ENCODE data around the gene CENPE.

The CENPE gene

DNA sequence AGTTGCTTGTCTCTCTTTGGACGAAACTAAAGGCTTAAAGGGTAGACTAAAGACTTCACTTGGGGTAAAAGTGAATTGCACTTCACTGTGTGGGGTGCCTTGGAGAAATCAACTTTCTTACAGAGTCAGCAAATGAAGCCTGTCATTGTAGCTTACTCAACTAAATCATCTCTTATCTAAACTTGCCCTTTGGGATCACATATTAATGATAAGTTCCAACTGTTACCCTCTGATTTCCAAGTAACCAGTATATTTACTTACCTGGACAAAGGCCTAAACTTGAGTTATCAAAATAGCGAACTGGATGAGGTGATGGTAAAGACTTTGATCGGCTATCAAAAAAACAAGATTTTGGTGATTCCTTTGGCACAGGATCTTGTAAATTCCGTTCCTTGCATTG, 89.6 kb downstream of the CENPE start:
- DNase-seq (ENCODE audit: low read depth, low spot score) = no peak
- TF ChIP-seq, protein P1, sequence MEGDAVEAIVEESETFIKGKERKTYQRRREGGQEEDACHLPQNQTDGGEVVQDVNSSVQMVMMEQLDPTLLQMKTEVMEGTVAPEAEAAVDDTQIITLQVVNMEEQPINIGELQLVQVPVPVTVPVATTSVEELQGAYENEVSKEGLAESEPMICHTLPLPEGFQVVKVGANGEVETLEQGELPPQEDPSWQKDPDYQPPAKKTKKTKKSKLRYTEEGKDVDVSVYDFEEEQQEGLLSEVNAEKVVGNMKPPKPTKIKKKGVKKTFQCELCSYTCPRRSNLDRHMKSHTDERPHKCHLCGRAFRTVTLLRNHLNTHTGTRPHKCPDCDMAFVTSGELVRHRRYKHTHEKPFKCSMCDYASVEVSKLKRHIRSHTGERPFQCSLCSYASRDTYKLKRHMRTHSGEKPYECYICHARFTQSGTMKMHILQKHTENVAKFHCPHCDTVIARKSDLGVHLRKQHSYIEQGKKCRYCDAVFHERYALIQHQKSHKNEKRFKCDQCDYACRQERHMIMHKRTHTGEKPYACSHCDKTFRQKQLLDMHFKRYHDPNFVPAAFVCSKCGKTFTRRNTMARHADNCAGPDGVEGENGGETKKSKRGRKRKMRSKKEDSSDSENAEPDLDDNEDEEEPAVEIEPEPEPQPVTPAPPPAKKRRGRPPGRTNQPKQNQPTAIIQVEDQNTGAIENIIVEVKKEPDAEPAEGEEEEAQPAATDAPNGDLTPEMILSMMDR (IDR thresholded peaks at IDR 0.05; ENCODE audit: low read depth, low read length) = no peak
- in situ Hi-C loops (cut with HindIII; ENCODE audit: low sequenced_read_pairs) = no loop called here
- H3K4me3 ChIP-seq (ENCODE audit: low read depth, low read length) = no peak overlapping the region

DNA sequence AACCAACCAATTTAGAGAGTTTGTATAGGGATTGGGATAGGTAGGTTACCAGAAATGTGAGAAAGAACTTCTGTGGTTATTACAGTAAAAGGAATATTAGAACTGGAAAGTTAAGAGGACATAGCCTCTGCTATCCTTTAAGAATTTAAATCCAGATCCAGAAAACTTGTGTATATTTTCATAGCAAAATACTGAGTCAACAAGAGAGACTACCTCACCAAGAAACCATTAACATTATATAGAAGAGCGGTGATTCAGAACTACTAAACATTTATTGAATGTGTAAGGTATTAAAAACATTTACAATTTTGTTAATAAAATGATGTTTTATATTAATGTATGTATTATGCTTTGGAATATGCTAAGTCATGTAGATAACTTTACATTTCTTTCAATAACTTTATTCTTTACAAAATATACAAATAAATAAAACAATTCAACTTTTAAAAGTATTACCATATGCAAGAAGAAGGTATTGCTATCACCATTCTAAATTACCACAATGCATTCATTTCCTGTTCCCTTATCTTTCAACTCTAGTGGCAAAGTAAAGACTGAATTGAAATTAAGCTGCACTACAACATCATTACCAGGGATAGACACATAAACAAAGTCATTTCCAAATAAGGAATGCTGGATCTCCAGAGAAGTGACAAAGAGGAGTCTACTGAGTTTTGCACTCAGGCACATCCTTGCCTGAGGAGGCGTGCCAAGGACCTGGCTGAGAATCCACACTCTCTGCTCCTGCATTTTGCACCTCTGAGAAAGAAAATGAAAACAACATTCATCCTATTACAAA, 92.4 kb downstream of the CENPE start:
- in situ Hi-C loops (cut with HindIII; ENCODE audit: low sequenced_read_pairs) = no loop called here
- peak; percentile 29 for DNase-seq (ENCODE audit: low read depth, low spot score)
- H3K4me3 ChIP-seq (ENCODE audit: low read depth, low read length) = no peak overlapping the region
- TF ChIP-seq, protein P1 (IDR thresholded peaks at IDR 0.05; ENCODE audit: low read depth, low read length) = no peak

- no peak overlapping the region for H3K4me3 ChIP-seq (ENCODE audit: low read depth, low read length)
- DNase-seq (ENCODE audit: low read depth, low spot score) = no peak
- TF ChIP-seq, protein P1 (IDR thresholded peaks at IDR 0.05; ENCODE audit: low read depth, low read length) = no peak
- in situ Hi-C loops (cut with HindIII; ENCODE audit: low sequenced_read_pairs) = no loop called here
These were observed 93.3 kb downstream of the CENPE start for GRCh38 chr4:103104886-103105285.

- in situ Hi-C loops (cut with HindIII; ENCODE audit: low sequenced_read_pairs) = no loop called here
- TF ChIP-seq, protein P1 (IDR thresholded peaks at IDR 0.05; ENCODE audit: low read depth, low read length) = no peak
- DNase-seq (ENCODE audit: low read depth, low spot score) = no peak
These were observed 97.5 kb downstream of the CENPE start for GRCh38 chr4:103100691-103101090.

GRCh38 chr4:103099691-103100392, 98.3 kb downstream of the CENPE start, which contains the start of gene BDH2:
Gene BDH2, minus strand, starts transcription at chr4:103099834. Its CDS starts 3,580 bp downstream, at chr4:103096254.
- H3K4me3 ChIP-seq (ENCODE audit: low read depth, low read length) = peak within 1 kb of the TSS; percentile 59
- in situ Hi-C loops (cut with HindIII; ENCODE audit: low sequenced_read_pairs) = no loop called here
- TF ChIP-seq, protein P1 (IDR thresholded peaks at IDR 0.05; ENCODE audit: low read depth, low read length) = peak; percentile 60
- DNase-seq (ENCODE audit: low read depth, low spot score) = peak; percentile 96

More at GRCh38 chr4:103100691-103101090, 97.5 kb downstream of the CENPE start:
- no peak overlapping the region for H3K4me3 ChIP-seq (ENCODE audit: low read depth, low read length)

DNA sequence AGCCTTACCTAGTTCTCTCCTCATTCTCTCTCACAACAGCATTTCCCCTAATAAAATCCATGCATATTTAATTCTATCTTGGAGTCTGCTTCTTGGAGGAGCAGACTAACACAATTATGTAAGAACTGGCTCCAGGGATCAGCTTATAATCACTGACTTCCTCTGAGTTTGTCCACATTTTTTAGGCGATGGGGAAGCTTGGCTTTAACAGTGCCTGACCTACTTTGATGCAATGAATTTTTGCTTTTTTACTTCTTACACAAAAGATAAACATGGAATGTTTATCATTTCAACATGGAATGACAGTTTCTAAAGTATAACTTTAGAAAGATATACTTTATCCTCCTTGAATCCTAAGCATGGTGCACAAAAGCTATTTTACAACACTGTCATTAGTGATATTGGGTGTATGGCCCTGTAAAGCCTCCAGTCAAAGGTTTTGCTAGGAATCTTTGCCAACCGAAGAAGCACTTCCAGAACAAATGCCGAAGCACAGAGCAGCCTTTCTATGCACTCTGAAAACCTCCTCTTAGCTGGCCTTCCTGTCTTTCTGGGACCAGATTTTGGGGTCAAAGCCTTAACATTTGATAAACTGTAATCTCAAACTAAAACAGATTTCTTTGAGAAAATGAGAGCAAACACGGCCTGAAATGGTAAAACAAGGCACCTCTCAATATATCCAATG, 99.2 kb downstream of the CENPE start:
- TF ChIP-seq, protein P1 (IDR thresholded peaks at IDR 0.05; ENCODE audit: low read depth, low read length) = no peak
- in situ Hi-C loops (cut with HindIII; ENCODE audit: low sequenced_read_pairs) = no loop called here
- H3K4me3 ChIP-seq (ENCODE audit: low read depth, low read length) = peak overlapping the region; percentile 59
- no peak for DNase-seq (ENCODE audit: low read depth, low spot score)

All from astrocyte of the spinal cord (primary cell).